ENCODE results near the gene DYNLT1.

DNA sequence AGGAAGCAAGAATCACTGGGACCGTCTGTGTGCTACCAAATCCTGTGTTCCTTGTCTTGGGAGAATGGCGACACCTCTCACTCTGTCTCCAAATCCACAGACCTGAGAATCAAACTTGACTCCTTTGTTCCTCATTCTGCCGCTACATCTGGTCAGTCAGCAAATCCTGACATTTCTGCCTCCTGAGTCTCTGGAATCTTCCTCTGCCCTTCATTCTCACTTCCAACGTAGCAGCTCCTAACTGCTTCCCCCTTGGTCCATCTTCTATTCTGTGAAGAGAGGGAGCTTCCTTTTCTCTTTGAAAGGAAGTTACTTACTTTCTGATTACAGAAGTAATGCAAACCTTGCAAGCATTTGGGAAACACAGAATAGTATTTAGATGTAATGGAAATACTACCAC, 43.0 kb upstream of the DYNLT1 start:
- TF ChIP-seq, protein P1, sequence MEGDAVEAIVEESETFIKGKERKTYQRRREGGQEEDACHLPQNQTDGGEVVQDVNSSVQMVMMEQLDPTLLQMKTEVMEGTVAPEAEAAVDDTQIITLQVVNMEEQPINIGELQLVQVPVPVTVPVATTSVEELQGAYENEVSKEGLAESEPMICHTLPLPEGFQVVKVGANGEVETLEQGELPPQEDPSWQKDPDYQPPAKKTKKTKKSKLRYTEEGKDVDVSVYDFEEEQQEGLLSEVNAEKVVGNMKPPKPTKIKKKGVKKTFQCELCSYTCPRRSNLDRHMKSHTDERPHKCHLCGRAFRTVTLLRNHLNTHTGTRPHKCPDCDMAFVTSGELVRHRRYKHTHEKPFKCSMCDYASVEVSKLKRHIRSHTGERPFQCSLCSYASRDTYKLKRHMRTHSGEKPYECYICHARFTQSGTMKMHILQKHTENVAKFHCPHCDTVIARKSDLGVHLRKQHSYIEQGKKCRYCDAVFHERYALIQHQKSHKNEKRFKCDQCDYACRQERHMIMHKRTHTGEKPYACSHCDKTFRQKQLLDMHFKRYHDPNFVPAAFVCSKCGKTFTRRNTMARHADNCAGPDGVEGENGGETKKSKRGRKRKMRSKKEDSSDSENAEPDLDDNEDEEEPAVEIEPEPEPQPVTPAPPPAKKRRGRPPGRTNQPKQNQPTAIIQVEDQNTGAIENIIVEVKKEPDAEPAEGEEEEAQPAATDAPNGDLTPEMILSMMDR (conservative IDR thresholded peaks at IDR 0.05; ENCODE audit: low read depth, low read length): no peak
- TF ChIP-seq RCOR1 (IDR thresholded peaks at IDR 0.05; ENCODE audit: insufficient replicate concordance, low read length): no peak
- TF ChIP-seq CHD1 (IDR thresholded peaks at IDR 0.05; ENCODE audit: low read depth, low read length): no peak
- no peak for TF ChIP-seq BHLHE40 (IDR thresholded peaks at IDR 0.05; ENCODE audit: low read depth, low read length)
- no peak for TF ChIP-seq POLR2A (IDR thresholded peaks at IDR 0.05; ENCODE audit: low read depth, low read length)
- TF ChIP-seq NFE2L2 (IDR thresholded peaks at IDR 0.05; ENCODE audit: low read depth, low read length): no peak
- no peak for TF ChIP-seq SMC3 (IDR thresholded peaks at IDR 0.05; ENCODE audit: low read depth, low read length)
- TF ChIP-seq CEBPB (IDR thresholded peaks at IDR 0.05; ENCODE audit: low read depth, low read length): no peak
- no peak for TF ChIP-seq MAFK (IDR thresholded peaks at IDR 0.05; ENCODE audit: low read depth, low read length)
- no peak for TF ChIP-seq USF2 (IDR thresholded peaks at IDR 0.05; ENCODE audit: low read depth, low read length)

Data from IMR-90 (cell line).